Measurements from ENCODE around the gene HRH1. TPM values are rescaled to one million over a fixed set of nuclear protein-coding genes. Genes with fewer than 3 reads are reported as not detected.
"Not testable (repeated sequence)": the region's sequence is repeated elsewhere in the genome, so short reads cannot be mapped to it uniquely, and the experiment has no call there.

The HRH1 gene
- total and polyA plus RNA-seq, 4 donors, result 2.3 to 8.3 (median 4.6) TPM

- Histone ChIP-seq H3K27ac (ENCODE audit: low read depth in 1 of 2, low read length in 1 of 2) (no peak overlapping the region), H3K27me3 (ENCODE audit: control insufficient read depth in 3 of 3, insufficient read depth in 3 of 3, low read length in 2 of 3) (peaks cover 0 to 3% (median 0%) of the 10 kb centered on the region in 3 donors), H3K36me3 (ENCODE audit: control insufficient read depth in 4 of 4, insufficient read depth in 4 of 4, low read length in 4 of 4) (no peaks in the 10 kb centered on the region), H3K4me1 (ENCODE audit: control insufficient read depth in 5 of 5, insufficient read depth in 5 of 5, low read length in 5 of 5) (peaks cover 0 to 6% (median 0%) of the 10 kb centered on the region in 5 donors), H3K4me3 (no peak overlapping the region), H3K9ac (ENCODE audit: insufficient read depth in 1 of 2, low read length in 2 of 2) (no peak overlapping the region), H3K9me3 (ENCODE audit: control insufficient read depth in 4 of 4, insufficient read depth in 3 of 4, low read length in 3 of 4) (no peaks in the 10 kb centered on the region)
- 90 to 100% methylated on average over 1 of the region's 1 CpG for WGBS, 2 donors
- TF ChIP-seq, protein P1, sequence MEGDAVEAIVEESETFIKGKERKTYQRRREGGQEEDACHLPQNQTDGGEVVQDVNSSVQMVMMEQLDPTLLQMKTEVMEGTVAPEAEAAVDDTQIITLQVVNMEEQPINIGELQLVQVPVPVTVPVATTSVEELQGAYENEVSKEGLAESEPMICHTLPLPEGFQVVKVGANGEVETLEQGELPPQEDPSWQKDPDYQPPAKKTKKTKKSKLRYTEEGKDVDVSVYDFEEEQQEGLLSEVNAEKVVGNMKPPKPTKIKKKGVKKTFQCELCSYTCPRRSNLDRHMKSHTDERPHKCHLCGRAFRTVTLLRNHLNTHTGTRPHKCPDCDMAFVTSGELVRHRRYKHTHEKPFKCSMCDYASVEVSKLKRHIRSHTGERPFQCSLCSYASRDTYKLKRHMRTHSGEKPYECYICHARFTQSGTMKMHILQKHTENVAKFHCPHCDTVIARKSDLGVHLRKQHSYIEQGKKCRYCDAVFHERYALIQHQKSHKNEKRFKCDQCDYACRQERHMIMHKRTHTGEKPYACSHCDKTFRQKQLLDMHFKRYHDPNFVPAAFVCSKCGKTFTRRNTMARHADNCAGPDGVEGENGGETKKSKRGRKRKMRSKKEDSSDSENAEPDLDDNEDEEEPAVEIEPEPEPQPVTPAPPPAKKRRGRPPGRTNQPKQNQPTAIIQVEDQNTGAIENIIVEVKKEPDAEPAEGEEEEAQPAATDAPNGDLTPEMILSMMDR (IDR thresholded peaks at IDR 0.05; ENCODE audit: control extremely low read depth, extremely low read depth), result no peak
- DNase-seq (no peak), ATAC-seq (ENCODE audit: insufficient read depth, low FRiP score) (no peak)
Measured at GRCh38 chr3:11214451-11214978, 60.2 kb downstream of the HRH1 start.

GRCh38 chr3:11217370-11217769 lies 63.1 kb downstream of the HRH1 start:
- not testable (repeated sequence) for H3K9ac ChIP-seq (ENCODE audit: insufficient read depth in 1 of 2, low read length in 2 of 2); H3K36me3 ChIP-seq (ENCODE audit: control insufficient read depth in 4 of 4, insufficient read depth in 4 of 4, low read length in 4 of 4); H3K9me3 ChIP-seq (ENCODE audit: control insufficient read depth in 4 of 4, insufficient read depth in 3 of 4, low read length in 3 of 4); ATAC-seq (ENCODE audit: insufficient read depth, low FRiP score); DNase-seq; H3K4me3 ChIP-seq; H3K27ac ChIP-seq (ENCODE audit: low read depth in 1 of 2, low read length in 1 of 2); H3K27me3 ChIP-seq (ENCODE audit: control insufficient read depth in 3 of 3, insufficient read depth in 3 of 3, low read length in 2 of 3); H3K4me1 ChIP-seq (ENCODE audit: control insufficient read depth in 5 of 5, insufficient read depth in 5 of 5, low read length in 5 of 5)
- WGBS, 2 donors, result 53 to 59% methylated on average over 6 of the region's 6 CpGs

DNA sequence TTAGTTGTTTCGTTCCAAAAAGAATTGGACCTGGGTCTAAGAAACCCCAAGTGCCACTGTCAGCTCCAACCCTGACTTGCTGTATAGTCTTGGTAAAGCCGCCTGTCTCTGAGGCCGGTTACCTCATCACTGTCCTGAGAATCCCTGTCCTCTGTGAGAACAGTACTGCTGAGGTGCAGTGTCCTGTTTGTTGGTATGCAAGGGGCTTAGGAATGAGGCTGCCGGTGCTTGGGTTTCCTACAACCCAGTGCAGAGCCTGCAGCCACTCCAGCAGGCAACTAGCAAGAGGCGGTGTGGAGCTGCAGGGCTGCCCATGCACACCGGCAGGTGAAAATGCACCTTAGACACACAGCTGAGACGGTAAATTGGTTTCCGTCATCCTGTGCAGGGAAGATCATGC lies 65.9 kb downstream of the HRH1 start:
- Histone ChIP-seq H3K9ac (ENCODE audit: insufficient read depth in 1 of 2, low read length in 2 of 2) (no peak overlapping the region), H3K27me3 (ENCODE audit: control insufficient read depth in 3 of 3, insufficient read depth in 3 of 3, low read length in 2 of 3) (peaks cover 0 to 8% (median 0%) of the 10 kb centered on the region in 3 donors), H3K27ac (ENCODE audit: low read depth in 1 of 2, low read length in 1 of 2) (no peak overlapping the region), H3K36me3 (ENCODE audit: control insufficient read depth in 4 of 4, insufficient read depth in 4 of 4, low read length in 4 of 4) (peaks cover 0 to 3% (median 0%) of the 10 kb centered on the region in 4 donors), H3K4me1 (ENCODE audit: control insufficient read depth in 5 of 5, insufficient read depth in 5 of 5, low read length in 5 of 5) (peaks cover 0 to 4% (median 0%) of the 10 kb centered on the region in 5 donors), H3K9me3 (ENCODE audit: control insufficient read depth in 4 of 4, insufficient read depth in 3 of 4, low read length in 3 of 4) (no peaks in the 10 kb centered on the region), H3K4me3 (no peak overlapping the region)
- no peak for DNase-seq
- 81 to 87% methylated on average over 8 of the region's 8 CpGs for WGBS, 2 donors
- ATAC-seq (ENCODE audit: insufficient read depth, low FRiP score), result no peak
- TF ChIP-seq, protein P1 (IDR thresholded peaks at IDR 0.05; ENCODE audit: control extremely low read depth, extremely low read depth), result no peak

GRCh38 chr3:11221818-11222415 lies 67.6 kb downstream of the HRH1 start:
- ATAC-seq (ENCODE audit: insufficient read depth, low FRiP score) (no peak), DNase-seq (no peak)
- Histone ChIP-seq H3K9ac (ENCODE audit: insufficient read depth in 1 of 2, low read length in 2 of 2) (no peak overlapping the region), H3K4me1 (ENCODE audit: control insufficient read depth in 5 of 5, insufficient read depth in 5 of 5, low read length in 5 of 5) (peaks cover 0 to 4% (median 0%) of the 10 kb centered on the region in 5 donors), H3K36me3 (ENCODE audit: control insufficient read depth in 4 of 4, insufficient read depth in 4 of 4, low read length in 4 of 4) (peaks cover 0 to 3% (median 0%) of the 10 kb centered on the region in 4 donors), H3K27ac (ENCODE audit: low read depth in 1 of 2, low read length in 1 of 2) (no peak overlapping the region), H3K27me3 (ENCODE audit: control insufficient read depth in 3 of 3, insufficient read depth in 3 of 3, low read length in 2 of 3) (peaks cover 0 to 8% (median 0%) of the 10 kb centered on the region in 3 donors), H3K9me3 (ENCODE audit: control insufficient read depth in 4 of 4, insufficient read depth in 3 of 4, low read length in 3 of 4) (no peaks in the 10 kb centered on the region), H3K4me3 (no peak overlapping the region)
- 52 to 69% methylated on average over 3 of the region's 3 CpGs for WGBS, 2 donors
- TF ChIP-seq, protein P1 (IDR thresholded peaks at IDR 0.05; ENCODE audit: control extremely low read depth, extremely low read depth), result no peak
